Measurements from ENCODE around the gene CDH4. TPM values are rescaled to one million over a fixed set of nuclear protein-coding genes. Genes with fewer than 3 reads are reported as not detected.
A peak's percentile ranks its signal among the peaks of the same experiment; 100 is the strongest.

Gene CDH4
- total and polyA plus RNA-seq, 9 of the 15 experiments (the other 6 are each of a cell fraction or from before 2014, with no cell fraction given): 0.04 TPM; not detected in 8

DNA sequence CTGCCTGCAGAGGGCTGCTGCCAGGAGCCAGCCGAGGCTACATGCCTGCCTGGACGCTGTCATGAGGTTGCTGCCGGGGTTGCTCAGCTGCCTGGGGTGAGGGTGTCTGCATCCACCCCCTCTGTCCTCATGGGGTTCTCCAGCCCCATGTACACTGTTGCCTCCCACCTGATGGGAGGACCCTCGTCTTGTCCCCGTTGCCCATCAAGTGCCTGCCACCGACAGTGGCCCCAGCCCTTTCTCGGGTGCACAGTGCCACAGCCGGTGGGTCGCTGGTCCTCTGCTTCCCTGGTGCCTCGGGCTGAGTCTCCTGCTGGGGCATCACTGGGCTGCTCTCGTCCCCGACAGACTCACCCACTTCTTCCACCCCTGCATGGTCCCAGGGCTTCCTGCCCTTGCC is 313.7 kb downstream of the CDH4 start (continued):
- TF ChIP-seq, protein P1, sequence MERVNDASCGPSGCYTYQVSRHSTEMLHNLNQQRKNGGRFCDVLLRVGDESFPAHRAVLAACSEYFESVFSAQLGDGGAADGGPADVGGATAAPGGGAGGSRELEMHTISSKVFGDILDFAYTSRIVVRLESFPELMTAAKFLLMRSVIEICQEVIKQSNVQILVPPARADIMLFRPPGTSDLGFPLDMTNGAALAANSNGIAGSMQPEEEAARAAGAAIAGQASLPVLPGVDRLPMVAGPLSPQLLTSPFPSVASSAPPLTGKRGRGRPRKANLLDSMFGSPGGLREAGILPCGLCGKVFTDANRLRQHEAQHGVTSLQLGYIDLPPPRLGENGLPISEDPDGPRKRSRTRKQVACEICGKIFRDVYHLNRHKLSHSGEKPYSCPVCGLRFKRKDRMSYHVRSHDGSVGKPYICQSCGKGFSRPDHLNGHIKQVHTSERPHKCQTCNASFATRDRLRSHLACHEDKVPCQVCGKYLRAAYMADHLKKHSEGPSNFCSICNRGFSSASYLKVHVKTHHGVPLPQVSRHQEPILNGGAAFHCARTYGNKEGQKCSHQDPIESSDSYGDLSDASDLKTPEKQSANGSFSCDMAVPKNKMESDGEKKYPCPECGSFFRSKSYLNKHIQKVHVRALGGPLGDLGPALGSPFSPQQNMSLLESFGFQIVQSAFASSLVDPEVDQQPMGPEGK (CRISPR knock-in tag; IDR thresholded peaks at IDR 0.05; ENCODE audit: borderline replicate concordance): no peak
- TF ChIP-seq, protein P2, sequence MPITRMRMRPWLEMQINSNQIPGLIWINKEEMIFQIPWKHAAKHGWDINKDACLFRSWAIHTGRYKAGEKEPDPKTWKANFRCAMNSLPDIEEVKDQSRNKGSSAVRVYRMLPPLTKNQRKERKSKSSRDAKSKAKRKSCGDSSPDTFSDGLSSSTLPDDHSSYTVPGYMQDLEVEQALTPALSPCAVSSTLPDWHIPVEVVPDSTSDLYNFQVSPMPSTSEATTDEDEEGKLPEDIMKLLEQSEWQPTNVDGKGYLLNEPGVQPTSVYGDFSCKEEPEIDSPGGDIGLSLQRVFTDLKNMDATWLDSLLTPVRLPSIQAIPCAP (CRISPR knock-in tag; IDR thresholded peaks at IDR 0.05; ENCODE audit: borderline replicate concordance): no peak
- TF ChIP-seq SAP30 (IDR thresholded peaks at IDR 0.05; ENCODE audit: borderline replicate concordance, insufficient read depth, low read depth, low read length, poor library complexity, severe bottlenecking): no peak
- no peak for TF ChIP-seq MEIS2 (IDR thresholded peaks at IDR 0.05; ENCODE audit: partially characterized antibody)
- no peak for TF ChIP-seq ZNF584 (CRISPR knock-in tag; IDR thresholded peaks at IDR 0.05; ENCODE audit: low read depth)
- no peak for TF ChIP-seq ZNF347 (CRISPR knock-in tag; IDR thresholded peaks at IDR 0.05; ENCODE audit: low read depth)
- no peak for TF ChIP-seq SETDB1 (IDR thresholded peaks at IDR 0.05; ENCODE audit: low read length)

DNA sequence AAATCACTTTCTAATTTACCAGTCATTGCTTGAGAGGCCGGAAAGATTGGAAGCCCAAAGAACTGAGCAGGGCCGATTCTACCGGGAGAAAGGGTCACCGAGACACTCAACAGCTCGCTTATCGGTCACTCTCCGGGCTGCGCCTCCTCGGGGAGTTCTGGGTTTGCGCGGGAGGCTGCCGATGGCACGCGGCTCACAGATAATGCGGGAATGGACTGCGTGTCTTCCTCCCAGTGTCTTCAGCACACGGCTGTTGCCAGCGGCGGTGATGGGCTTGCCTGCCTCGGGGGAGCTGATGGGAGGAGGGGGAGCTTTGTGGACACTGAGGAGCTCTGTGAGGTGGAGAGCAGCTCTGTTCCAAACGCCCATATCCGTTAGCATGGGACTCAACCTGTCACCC is 314.6 kb downstream of the CDH4 start:
- H3K4me2 ChIP-seq (ENCODE audit: insufficient read depth, low read length): no peak overlapping the region
- H3K4me3 ChIP-seq: no peak overlapping the region

More for the DNA sequence above, 314.6 kb downstream of the CDH4 start:
- Histone ChIP-seq H3K27ac (ENCODE audit: extremely low read depth, low read depth, low read length) (no peak overlapping the region), H3K4me1 (replicated peaks in 1 of 2; ENCODE audit: control insufficient read depth in 2 of 2, insufficient read depth in 2 of 2, low read length in 2 of 2) (no peaks in the 10 kb centered on the region), H2AFZ (ENCODE audit: low read depth, low read length) (no peak overlapping the region), H3K79me2 (ENCODE audit: control insufficient read depth, insufficient read depth, low read length) (no peaks in the 10 kb centered on the region), H3K36me3 (ENCODE audit: control insufficient read depth, insufficient read depth, low read length) (no peaks in the 10 kb centered on the region), H3K27me3 (ENCODE audit: control insufficient read depth in 2 of 2, insufficient read depth in 2 of 2, low read length in 2 of 2) (peaks cover 2 to 65% of the 10 kb centered on the region in 2 experiments; a peak in 4 of 5 replicates), H3K9ac (ENCODE audit: insufficient read depth in 1 of 2, low read depth in 2 of 2, low read length in 2 of 2) (no peak overlapping the region), H4K20me1 (replicated peaks; ENCODE audit: control insufficient read depth, insufficient read depth, low read length) (no peaks in the 10 kb centered on the region), H3K9me3 (replicated peaks; ENCODE audit: control insufficient read depth, insufficient read depth, low read depth, low read length) (no peaks in the 10 kb centered on the region), H3K9me1 (ENCODE audit: control insufficient read depth, insufficient read depth, low read length) (no peaks in the 10 kb centered on the region)
- FAIRE-seq (no peak), DNase-seq (ENCODE audit: extremely low read depth in 1 of 4, low spot score in 3 of 4) (no peak), ATAC-seq (no peak)
- CTCF ChIA-PET (ENCODE audit: low intra/inter-chr PET ratio): no interaction called here
- no TSS peak for BruUV-seq (replicated peaks)
- TF ChIP-seq, protein P3, sequence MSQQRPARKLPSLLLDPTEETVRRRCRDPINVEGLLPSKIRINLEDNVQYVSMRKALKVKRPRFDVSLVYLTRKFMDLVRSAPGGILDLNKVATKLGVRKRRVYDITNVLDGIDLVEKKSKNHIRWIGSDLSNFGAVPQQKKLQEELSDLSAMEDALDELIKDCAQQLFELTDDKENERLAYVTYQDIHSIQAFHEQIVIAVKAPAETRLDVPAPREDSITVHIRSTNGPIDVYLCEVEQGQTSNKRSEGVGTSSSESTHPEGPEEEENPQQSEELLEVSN (IDR thresholded peaks at IDR 0.05; ENCODE audit: borderline replicate concordance in 1 of 2, extremely low read depth in 1 of 2, insufficient read depth in 1 of 2, insufficient read length in 1 of 2, low read depth in 1 of 2, low read length in 1 of 2, poor library complexity in 1 of 2, severe bottlenecking in 1 of 2): peak in 1 of 2 experiments; percentile 37
- TF ChIP-seq ZNF212 (CRISPR knock-in tag; IDR thresholded peaks at IDR 0.05): no peak
- in situ Hi-C loops (cut with MboI): no loop called here
- POLR2A ChIA-PET: interaction anchor here (0.7 kb wide), 2 partner anchors 107 to 1829 kb away, joined by 3 read pairs; no protein-coding TSS in a partner anchor
- WGBS (ENCODE audit: insufficient coverage, low coverage, missing lambda C conversion rate): 1% methylated on average over 20 of the region's 22 CpGs
- intact Hi-C loops (cut with micrococcal nuclease): no loop called here
